UCSD-AML1 (cell line): ENCODE data around the gene FHL1.
"Not testable (repeated sequence)": the region's sequence is repeated elsewhere in the genome, so short reads cannot be mapped to it uniquely, and the experiment has no call there.

Source experiments
- DNase-seq: peaks from one replicate; lab custom pipeline; 2025; ENCODE audit not compliant: unreplicated experiment; lab: John Stamatoyannopoulos, UW

FHL1 gene

DNA sequence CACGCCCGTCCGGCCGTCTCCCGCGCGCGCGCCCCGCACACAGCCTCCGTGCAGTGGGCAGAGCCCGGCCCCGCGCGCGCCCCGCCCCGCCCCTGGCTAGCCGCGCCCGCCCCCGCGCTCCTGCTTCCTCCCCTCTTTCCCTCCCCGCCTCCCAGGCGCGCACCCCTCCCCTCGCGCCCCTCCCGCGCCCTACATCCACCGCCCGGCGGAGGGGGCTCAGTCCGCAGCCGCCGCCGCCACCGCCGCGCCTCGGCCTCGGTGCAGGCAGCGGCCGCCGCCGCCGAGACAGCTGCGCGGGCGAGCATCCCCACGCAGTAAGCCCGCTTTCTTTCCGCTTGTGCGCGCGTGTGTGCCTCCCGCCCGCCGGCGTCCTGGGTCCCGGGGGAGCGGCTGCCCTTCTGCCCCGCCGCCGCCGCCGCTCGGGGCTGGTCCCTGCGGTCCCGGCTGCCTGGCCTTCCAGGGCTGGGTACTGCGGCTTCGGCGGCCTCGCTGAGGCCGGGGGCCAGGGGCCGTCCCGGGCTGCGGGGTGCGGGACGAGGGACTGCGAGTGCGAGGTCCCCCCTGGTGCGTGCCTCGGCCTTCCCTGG lies at the start of gene FHL1:
FHL1 (plus strand) TSS at position 219 of the 587 bp plus-strand sequence.
- no peak for DNase-seq

- no peak for DNase-seq
Observed at GRCh38 chrX:136097871-136098805, 49.2 kb upstream of the FHL1 start.

DNA sequence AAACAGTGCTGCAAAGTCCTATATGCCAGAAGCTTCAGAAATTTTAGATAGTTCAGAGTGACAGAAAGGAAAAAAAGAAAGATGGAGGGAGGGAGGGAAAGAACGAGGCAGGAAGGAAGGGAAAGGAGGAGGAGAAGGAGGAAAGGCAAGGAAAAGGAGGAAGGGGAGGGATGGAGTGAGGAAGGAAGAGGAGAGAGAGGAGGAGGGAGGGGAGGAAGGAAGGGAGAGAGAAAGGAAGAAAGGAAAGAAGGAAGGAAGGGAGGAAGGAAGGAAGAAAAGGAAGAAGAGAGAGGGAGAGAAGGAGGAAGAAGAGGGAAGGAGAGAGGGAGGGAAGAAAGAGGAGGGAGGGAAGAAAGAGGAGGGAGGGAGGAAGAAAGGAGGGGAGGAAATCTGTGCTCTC lies 42.4 kb upstream of the FHL1 start:
- DNase-seq: no peak

DNA sequence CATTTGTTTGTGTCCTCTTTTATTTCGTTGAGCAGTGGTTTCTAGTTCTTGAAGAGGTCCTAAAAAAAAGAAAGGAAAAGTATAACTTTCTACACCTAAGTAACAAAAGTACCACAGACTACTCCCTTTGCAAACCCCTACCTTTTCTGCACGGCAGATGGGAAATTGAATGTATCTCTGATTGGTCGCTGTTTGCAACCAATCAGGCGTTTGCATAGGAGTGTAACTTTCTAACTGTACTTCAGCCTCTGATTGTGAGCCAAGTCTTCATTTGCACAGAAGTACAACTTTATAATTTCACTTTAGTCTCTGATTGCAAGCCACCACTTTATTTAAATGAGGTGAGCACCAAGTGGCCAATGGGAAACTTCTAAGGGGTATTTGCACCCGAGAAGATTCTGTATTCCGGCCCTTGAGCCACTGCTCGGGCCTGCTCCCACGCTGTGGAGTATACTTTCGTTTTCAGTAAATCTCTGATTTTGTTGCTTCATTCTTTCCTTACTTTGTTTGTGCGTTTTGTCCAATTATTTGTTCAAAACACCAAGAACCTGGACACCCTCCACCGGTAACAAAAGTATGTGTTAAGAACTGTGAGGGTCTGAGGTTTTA lies 40.3 kb upstream of the FHL1 start:
- no peak for DNase-seq

GRCh38 chrX:136108905-136109304 lies 38.4 kb upstream of the FHL1 start:
- not testable (repeated sequence) for DNase-seq

DNA sequence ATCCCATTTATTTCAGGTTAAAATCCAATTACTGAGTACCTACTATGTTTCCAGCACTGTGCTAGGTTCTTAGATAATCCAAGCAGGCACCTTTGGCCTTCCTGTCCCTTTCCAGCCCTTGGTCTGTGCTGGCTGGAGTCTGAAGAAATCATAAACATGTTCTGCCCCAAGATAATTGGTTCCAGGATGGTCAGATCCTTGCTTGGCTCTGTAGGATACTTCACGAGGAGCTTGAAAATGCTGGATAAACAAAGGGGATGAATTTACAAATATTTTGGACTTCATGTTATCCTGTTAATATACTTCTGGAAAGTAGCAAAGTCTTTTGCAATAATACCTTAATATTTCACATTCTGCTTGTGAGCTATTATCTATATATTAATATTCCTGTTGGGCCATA lies 35.0 kb upstream of the FHL1 start:
- DNase-seq: no peak

DNA sequence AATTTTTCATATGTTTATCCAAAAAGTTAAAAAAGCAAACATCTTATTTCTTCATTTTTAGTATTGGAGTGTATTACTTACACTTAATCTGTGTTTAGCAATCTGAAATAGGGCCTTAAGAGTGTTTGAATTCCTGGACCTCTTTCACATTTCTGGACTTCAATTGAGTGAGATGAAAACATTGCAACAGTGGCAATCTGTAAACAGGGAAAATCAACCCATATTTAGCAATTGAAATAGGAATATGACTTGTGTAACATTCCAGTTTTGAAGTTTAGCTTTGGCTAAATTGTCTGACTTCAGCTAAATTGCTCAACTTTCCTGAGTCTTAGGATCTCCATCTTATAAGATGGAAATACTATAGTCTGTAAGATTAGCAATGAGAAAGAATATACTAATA lies 34.6 kb upstream of the FHL1 start:
- DNase-seq: no peak

GRCh38 chrX:136115126-136115903 lies 32.0 kb upstream of the FHL1 start:
- DNase-seq: no peak

GRCh38 chrX:136115904-136116297 lies 31.4 kb upstream of the FHL1 start:
- no peak for DNase-seq

GRCh38 chrX:136121788-136122187 lies 25.5 kb upstream of the FHL1 start:
- DNase-seq: no peak

DNA sequence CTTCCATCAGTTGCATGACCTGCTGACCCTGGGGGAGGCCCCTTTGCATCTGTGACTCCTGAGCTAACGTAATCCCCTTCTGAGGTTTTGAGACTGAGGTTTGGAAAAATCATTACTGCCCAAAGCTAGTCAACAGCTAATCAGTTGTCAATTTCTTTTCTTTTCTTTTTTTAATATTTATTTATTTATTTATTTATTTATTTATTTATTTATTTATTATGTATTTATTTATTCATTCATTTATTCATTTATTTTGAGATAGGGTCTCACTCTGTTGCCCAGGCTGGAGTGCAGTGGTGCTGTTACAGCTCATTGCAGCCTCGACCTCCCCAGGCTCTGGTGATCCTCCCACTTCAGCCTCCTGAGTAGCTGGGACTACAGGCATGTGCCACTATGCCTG lies 25.1 kb upstream of the FHL1 start:
- DNase-seq: no peak

GRCh38 chrX:136125106-136125505 lies 22.2 kb upstream of the FHL1 start:
- no peak for DNase-seq

DNA sequence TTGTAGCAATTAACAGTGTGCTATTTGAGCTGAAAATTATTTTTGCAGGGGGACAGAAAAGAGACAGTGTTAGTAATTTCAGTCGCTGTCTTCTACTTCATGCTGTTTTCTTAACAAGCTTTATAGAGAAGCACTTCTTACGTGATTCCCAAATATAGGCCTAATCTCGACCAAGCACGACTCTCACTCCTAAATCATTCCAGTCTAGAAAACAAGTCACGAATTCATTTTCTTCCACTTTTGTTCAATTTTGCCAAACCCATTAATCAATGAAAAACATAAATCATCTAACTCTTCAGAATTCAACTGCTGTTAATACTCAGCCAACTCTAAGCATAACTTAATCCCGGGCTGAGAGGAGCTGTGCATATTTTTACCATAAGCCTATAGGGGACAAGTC lies 21.0 kb upstream of the FHL1 start:
- DNase-seq: no peak

DNA sequence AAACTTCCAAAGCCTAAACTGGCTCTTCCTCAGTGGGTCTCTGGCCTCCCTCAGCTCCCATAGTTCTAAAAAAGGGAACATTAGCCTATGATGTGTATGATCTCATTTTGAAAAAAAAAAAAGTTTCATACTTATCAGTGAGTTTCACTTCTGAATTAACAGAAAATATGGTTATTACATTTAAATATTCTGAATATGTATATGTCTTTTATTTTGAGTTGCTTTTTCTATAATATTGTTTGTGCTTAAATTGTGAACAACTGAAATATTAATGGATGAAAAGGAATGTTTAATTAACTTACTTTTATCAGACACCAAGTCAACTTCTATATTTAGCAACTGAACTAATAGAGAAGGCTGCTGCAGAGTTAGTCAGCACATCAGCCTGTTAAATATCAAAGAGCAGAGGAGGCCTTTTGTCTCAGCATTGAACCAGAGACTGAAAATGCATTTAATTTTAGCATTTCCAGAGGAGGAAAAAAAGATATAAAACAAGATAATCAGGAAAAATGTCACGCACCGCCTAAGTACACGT lies 20.4 kb upstream of the FHL1 start:
- no peak for DNase-seq

DNA sequence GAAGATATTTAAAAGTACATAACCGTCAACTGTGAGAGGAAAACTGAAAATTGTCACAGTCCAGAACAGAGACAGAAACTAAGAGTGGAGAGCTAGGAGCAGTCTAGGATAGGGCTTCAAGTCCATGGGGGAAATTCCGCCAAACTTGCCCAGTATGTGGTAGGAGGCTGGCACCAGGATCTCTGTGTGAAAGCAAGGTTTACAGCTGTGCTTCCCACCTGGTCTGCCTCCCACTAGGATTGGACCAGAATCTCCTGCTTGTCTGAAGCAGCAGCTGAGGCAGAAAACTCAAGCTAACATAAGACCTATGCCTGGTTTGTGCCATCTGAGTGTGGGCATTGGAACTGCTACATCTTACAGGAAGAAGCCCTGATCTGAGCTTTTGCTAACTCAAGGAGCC lies 18.6 kb upstream of the FHL1 start:
- no peak for DNase-seq

DNA sequence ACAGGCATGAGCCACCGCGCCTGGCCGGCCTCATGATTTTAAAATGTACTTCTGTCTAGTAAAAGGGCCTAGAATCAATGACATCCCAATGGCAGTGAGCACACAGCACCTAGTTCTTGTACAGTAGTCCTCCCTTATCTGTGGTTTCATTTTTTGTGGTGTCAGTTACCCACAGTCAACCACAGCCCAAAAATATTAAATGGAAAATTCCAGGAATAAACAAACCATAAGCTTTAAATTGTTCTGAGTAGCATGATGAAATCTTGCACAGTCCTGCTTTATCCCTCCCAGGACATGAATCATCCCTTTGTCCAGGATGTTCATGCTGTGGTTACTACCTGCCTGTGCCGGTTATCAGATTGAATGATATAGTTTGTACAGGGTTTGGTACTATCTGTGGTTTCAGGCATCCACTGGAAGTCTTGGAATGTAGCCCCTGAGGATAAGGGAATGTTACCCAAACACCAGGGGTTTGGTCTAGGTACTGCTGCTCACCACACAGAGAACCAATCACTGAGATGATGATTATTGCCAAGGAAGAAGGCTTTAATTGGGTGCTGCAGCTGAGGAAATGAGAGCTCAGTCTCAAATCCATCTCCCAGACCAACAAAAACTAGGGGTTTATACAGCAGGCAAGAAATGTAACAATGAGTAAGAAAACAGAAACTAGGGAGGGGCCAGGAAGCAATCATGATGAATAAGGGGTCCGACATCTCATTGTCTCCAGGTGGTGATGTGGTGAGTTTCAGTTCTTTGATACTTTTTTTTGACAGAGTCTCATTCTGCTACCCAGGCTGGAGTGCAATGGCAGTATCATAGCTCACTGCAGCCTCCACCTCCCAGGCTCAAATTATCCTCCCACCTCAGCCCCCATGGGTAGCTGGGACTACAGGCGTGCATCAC lies 16.2 kb upstream of the FHL1 start:
- DNase-seq: no peak

DNA sequence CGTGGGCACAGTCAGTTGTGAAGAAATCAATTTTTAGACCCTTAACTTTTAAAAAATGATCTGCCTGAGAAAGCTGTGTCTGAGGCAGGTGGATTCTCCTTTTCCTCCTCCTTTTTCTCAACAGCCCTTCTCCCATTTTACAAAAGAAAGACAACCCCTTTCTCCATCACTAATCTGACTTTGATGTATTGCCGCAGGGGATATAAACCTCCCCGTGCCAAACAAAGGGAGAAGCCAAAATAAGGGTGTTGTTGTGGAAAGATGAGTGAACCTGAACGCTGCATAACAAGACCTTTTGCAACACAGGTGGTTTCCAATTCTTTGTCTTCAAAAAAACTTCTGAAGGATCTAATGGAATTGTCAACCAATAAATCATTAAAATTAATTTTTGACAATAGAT lies 8.4 kb upstream of the FHL1 start:
- DNase-seq: no peak

DNA sequence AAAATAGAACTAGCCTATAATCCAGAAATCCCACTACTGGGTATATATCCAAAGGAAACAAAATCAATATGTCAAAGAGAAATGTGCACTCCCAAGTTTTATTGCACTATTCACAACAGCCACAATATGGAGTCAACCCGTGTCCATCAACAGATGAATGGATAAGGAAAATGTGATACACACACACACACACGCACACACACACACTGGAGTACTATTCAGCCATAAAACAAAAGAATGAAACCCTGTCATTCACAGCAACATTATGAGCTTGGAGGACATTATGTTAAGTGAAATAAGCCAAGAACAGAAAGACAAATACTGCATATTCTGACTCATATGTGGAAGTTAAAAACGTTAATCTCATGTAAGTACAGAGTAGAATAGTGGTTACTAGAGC lies 5.8 kb upstream of the FHL1 start:
- DNase-seq: no peak

DNA sequence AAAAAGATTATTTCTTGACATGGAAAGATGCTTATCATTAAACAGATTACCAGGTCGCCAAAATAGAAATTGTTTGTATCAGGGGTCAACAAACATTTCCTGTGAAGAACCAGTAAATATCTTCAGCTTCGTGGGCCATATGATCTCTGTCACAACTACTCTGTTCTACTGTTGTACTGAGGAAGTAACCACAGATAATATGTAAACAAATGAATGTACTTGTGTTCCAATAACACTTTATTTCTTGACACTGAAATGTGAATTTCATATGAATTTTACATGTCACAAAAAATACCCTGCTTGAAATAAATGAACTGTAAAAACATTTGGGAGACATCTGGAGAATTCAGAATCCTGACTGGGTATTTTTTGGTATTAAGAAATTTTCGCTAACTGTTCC lies 4.7 kb upstream of the FHL1 start:
- no peak for DNase-seq

GRCh38 chrX:136143711-136144110 lies 3.6 kb upstream of the FHL1 start:
- no peak for DNase-seq
